GM19467 (cell line): ENCODE results near the gene EXOC3L4.
"Not testable (repeated sequence)": the region's sequence is repeated elsewhere in the genome, so short reads cannot be mapped to it uniquely, and the experiment has no call there.

Experiments used
- ATAC-seq: cut with Tn5 transposase; IDR thresholded peaks from one replicate; pipeline ENCODE4 v1.9.1; 2021; ENCODE audit warnings: mild to moderate bottlenecking, moderate library complexity; ENCODE audit not compliant: unreplicated experiment

EXOC3L4 gene

GRCh38 chr14:103094406-103095209 is at the start of gene EXOC3L4:
TSS of gene EXOC3L4 (plus strand) at chr14:103094725. CDS start at chr14:103100220, 5,495 bp downstream.
- ATAC-seq, result no peak

- ATAC-seq, result no peak
These were observed 49.1 kb upstream of the EXOC3L4 start for GRCh38 chr14:103045371-103045869.

DNA sequence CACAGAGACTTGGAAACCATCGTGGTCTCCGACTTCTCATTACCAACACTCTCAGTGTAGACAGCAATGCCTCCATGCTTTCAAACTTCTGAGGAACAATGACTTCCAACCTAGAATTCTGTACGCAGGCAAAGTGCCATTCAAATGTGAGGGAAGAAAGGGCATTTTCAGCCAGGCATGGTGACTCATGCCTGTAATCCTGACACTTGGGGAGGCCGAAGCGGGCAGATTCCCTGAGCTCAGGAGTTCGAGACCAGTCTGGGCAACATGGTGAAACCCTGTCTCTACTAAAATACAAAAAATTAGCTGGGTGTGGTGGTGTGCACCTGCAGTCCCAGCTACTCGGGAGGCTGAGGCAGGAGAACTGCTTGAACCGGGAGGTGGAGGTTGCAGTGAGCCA is 47.1 kb upstream of the EXOC3L4 start:
- not testable (repeated sequence) for ATAC-seq

DNA sequence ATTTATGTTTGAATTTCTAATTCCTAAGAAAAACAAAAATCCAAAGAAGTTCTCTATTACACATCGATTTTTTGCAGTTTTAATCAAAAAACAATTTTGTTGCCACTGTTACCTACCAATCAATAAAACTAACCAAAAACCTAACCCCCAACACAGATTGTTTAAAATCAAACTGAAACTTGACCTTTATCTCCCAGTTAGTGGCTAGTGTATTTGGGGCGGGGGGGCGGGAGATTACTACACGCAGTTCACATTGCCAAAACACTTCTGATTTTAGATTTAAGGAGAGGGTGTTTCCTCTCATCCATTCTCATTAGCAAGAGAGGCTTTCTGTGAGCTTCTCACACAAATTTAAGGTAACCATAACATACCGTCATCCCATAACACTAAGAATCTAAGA is 43.6 kb upstream of the EXOC3L4 start:
- ATAC-seq, result no peak

- no peak for ATAC-seq
These were observed 42.1 kb upstream of the EXOC3L4 start for GRCh38 chr14:103052407-103052806.

DNA sequence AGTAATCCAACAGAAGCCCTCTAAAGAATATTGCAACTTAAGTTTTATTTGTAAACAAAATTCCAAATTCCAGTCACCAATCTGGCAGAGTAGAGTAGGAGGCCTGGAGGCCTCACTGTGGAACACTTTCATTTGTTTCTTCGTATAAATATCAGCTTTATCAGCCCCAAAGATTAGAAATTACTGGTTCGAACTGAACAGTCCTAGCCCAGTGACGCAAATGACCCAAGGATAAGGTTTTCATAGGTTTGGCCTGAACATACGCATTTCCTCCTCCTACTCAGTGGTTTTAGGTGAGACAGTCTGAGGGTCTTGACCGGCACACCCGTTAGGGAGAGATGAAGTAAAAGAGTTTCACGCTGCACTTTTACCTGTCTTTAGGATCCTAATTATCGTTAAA is 38.8 kb upstream of the EXOC3L4 start:
- no peak for ATAC-seq

- ATAC-seq, result no peak
These were observed 38.0 kb upstream of the EXOC3L4 start for GRCh38 chr14:103056322-103057027.

DNA sequence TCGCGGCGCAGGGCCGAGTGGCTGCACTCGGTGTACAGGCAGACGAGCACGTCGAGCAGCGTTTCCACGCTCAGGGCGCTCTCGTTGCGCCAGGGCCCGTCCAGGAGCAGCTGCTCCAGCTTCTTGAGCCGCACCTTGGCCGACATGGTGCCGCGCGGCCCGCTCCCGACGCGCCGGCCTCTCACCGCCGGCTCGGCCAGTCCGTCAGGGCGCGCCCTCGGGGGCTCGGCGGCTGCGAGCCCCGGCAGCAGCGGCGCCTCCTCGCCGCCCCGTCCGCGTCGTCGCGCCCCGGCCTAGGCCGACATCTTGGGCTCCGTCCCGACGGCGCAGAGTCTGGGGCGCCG is 37.5 kb upstream of the EXOC3L4 start:
- no peak for ATAC-seq

DNA sequence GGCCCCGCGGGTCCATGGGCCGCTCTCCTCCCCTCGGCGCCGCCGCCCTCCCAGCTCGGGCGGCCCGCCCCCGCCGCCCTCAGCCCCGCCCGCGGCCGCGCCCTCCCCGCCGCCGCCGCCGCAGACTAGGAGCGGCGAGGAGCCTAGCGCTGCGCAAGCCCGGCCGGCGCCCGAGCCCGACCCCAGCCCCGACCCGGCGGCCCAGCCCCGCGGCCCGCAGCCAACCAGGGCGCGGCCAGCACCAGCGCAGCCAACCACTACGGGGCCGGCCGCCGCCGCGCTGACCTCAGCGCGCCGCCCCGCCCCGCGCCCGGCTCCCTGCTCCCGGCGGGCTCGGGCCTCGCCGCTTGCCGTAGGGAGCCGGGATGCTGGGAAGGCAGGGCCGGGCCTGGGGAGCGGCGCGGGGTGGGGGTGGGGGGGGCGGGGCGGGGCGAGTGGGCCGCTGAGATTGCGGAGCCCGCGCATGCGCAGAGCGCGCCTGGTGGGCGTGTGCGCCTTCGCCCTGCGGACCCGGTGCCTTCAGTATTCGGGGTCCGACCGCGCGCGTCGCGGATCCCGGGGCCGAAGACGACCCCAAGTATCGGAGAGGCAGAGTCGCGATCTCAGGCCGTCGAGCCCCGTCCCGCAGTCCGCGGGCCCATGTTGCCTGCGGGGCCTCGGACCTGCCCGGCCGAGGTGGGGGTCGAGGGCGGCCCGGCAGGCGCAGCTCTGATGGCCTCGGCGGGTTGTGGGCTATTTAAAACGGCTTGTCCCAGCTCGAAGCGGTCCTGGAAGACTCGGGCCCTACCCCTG is 37.0 kb upstream of the EXOC3L4 start, which contains the start of gene CDC42BPB:
CDC42BPB (minus strand) TSS at position 178 of the 792 bp plus-strand sequence. CDS start 376 bp downstream, outside the sequence.
- peak; percentile 76 for ATAC-seq

- ATAC-seq, result no peak
These were observed 36.1 kb upstream of the EXOC3L4 start for GRCh38 chr14:103058164-103059055.

- no peak for ATAC-seq
These were observed 35.0 kb upstream of the EXOC3L4 start for GRCh38 chr14:103059556-103059955.

DNA sequence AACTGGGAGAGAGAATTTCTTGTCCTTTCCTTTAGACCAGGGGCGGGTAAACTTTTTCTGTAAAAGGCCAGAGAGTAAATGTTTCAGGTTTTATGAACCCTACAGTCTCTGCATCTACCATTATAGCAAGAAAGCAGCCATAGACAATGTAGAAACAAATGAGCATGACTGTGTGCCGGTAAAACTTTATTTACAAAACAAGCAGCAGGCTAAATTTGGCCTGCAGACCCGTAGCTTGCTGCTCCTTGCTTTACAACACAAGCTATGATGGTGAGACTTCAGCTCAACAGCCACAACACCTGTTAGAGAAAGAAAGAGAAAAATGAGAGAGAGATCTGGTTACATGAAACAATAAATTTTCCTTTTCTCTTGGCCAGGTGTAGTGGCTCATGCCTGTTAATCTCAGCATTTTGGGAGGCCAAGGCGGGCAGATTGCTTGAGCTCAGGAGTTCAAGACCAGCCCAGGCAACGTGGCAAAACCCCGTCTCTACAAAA is 33.0 kb upstream of the EXOC3L4 start:
- no peak for ATAC-seq

DNA sequence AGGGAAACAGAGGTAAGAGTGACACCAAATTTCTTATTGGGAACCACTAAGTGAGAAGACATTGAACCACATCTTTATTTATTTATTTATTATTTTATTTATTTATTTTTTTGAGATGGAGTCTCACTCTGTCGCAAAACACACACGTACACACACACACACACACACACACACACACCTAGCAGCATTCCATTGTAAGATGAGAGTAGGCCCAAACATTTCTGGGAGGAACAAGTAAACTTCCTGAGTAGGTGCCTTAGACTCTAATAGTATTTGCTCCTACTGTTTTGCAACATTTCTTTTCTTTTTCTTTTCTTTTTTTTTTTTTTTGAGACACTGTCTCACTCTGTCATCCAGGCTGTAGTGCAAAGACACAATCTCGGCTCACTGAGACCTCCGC is 30.1 kb upstream of the EXOC3L4 start:
- ATAC-seq, result no peak

GRCh38 chr14:103064978-103065377 is 29.5 kb upstream of the EXOC3L4 start:
- ATAC-seq, result no peak

DNA sequence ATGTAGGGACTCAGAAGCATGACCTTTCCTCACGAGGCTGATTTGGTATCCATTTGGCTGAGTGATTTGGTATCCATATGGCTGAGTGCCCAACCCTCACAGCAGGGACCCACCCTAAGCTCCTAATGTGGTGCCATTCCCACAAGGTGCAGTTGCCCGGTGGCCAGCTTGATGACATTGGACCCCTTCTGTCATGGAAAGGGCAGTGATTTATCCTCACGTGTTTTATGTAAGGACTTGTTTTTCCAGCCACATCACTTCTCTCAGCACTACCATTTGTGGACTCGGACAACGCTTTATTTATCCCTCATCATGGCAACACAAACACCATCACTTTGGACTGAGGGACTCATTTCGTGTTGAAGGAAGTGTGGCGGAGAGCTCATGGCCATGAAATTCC is 28.7 kb upstream of the EXOC3L4 start:
- no peak for ATAC-seq

GRCh38 chr14:103066399-103066798 is 28.1 kb upstream of the EXOC3L4 start:
- no peak for ATAC-seq

DNA sequence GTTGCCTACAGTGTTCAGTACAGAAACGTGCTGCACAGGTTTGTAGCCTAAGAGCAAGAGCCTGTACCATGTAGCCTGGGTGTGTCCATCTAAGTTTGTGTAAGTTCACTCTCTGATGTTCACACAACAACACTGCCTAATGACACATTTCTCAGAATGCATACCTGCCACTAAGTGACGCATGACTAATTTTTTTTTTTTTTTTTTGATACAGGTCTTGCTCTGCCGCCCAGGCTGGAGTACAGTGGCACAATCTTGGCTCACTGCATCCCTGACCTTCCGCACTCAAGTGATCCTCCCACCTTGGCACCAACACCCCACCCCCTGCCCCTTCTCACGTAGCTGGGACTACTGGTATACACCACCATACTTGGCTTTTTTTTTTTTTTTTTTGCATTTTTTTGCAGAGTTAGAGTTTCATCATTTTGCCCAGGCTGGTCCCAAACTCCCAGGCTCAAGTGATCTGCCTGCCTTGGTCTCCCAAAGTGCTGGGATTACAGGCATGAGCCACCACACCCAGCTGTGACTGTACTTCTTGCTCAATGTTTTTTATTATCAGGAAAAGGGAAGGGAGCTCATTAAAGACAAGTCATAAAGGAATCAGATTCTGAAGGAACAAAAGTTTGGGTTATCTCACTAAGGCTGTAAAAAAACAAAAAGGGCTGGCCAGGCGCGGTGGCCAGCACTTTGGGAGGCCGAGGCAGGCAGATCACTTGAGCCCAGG is 27.1 kb upstream of the EXOC3L4 start:
- no peak for ATAC-seq

DNA sequence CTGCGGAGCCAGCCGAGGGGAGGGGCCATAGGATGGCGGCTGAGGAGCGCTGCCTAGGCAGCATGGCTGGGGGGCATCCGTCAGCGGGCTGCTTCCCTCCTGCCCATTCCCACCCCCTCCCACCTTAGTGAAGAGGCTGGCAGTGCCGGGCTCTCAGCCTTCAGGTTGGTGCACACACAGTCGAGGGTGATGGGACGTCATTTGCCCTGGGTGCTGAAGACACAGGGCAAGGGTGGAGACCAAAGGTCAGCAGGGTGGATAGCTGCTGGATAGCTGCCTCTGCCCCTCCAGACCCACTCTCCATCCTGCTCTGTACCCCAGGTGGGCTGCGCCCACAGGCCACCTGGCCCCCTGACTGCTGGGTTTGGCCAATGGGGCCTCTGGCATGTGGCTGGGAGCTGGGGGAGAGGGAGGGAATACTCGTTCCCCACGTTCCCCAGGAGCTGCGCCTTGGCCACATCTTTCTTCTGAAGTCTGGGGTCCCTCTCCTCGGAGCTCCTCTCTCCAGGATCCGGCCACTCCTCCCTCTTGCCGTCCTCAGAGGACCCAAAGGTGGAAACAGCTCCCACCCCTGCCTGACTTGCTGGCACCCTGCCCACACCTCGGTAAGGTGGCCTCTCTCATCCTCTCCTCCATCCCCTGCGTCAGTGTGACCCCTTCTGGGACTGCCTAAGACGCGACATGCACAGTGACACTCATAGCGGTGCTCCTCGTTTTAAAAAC is 26.0 kb upstream of the EXOC3L4 start:
- no peak for ATAC-seq
